ENCODE measurements around the gene LIN7C. TPM values are rescaled to one million over a fixed set of nuclear protein-coding genes. Genes with fewer than 3 reads are reported as not detected.

The LIN7C gene
- total RNA-seq, 1 donor from 2014 or later = 44.4 TPM

- DNase-seq = no peak
Measured at GRCh38 chr11:27444801-27445215, 61.8 kb downstream of the LIN7C start.

Other genes starting within 250 kb of the LIN7C start
- gene CCDC34, start 143.6 kb downstream of the LIN7C start, total RNA-seq = 4.1 and 4.3 TPM in 2 replicates
- gene LGR4, start 34.0 kb downstream of the LIN7C start, total RNA-seq = 1.9 and 3.6 TPM in 2 replicates
- gene BDNF, start 193.7 kb upstream of the LIN7C start, total RNA-seq = 0.60 and 0.85 TPM in 2 replicates